IPS-15b (cell line): Measurements from ENCODE around the gene RASSF5.
A peak's percentile ranks its signal among the peaks of the same experiment; 100 is the strongest.

ENCODE experiments used
- H3K27me3 ChIP-seq: one replicate; pipeline ENCODE4 v1.6.1; 2013; ENCODE audit warnings: low read length; ENCODE audit not compliant: control insufficient read depth, insufficient read depth
- H3K36me3 ChIP-seq: one replicate; pipeline ENCODE4 v1.6.1; 2013; ENCODE audit warnings: low read length; ENCODE audit not compliant: control insufficient read depth, insufficient read depth
- H3K4me1 ChIP-seq: one replicate; pipeline ENCODE4 v1.6.1; 2013; ENCODE audit warnings: mild to moderate bottlenecking, low read length; ENCODE audit not compliant: control insufficient read depth, insufficient read depth
- H3K4me3 ChIP-seq: one replicate; pipeline ENCODE4 v1.5.1; 2013; ENCODE audit warnings: low read depth, low read length
- H3K9ac ChIP-seq: one replicate; pipeline ENCODE4 v1.6.1; 2013; ENCODE audit warnings: low read depth, mild to moderate bottlenecking, low read length
- H3K9me3 ChIP-seq: one replicate; pipeline ENCODE4 v1.6.1; 2013; ENCODE audit warnings: mild to moderate bottlenecking, low read length; ENCODE audit not compliant: control insufficient read depth, insufficient read depth

Gene RASSF5

DNA sequence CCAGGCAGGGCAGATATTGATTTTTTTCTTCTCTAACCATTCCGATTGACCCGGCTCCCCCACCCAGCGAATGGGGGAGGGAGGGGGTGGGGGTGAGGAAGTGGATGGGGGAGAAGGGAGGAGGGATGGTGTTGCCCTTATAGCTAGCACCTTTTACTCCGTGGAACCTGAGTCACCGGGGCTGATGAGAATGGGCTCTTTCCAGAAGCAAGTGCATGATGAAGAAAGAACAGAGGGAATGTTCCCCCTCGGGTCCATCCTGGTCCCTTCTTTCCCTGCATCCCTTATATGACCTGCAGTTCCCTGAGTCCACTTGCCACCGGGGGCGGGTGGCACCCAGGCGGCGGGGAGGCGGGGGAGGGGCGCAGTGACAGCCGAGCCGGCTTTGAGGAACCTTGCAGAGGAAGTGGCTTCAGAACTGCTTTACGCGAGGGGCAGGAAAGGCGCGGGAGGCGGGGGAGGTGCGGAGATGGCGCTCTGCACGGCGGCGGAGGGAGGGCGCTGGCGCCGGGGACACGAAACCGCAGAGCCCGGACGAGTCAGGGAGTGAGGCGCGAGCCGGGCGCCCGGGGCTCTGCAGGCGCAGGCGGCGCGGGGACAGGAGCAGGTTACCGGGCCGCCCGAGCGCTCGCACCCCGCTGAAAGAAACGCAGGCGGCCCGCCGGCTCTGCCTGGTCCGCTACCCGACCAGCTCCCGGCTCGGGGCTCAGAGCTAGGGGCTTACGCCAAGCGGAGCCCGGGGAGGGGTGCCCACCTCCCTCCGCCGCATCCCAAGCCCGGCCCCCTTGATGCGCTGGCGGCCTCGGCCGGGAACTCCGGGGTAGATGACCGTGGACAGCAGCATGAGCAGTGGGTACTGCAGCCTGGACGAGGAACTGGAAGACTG lies 49.7 kb downstream of the RASSF5 start:
- H3K9ac ChIP-seq = peak overlapping the region; percentile 32
- no peaks in the 10 kb centered on the region for H3K36me3 ChIP-seq
- H3K4me3 ChIP-seq = peak overlapping the region; percentile 47
- no peaks in the 10 kb centered on the region for H3K9me3 ChIP-seq
- peaks cover 53% of the 10 kb centered on the region for H3K27me3 ChIP-seq
- H3K4me1 ChIP-seq = peaks cover 7% of the 10 kb centered on the region

- Histone ChIP-seq H3K36me3 (no peaks in the 10 kb centered on the region), H3K27me3 (peaks cover 53% of the 10 kb centered on the region), H3K9me3 (no peaks in the 10 kb centered on the region), H3K9ac (no peak overlapping the region), H3K4me1 (peaks cover 7% of the 10 kb centered on the region), H3K4me3 (peak overlapping the region; percentile 47)
These were observed 50.5 kb downstream of the RASSF5 start for GRCh38 chr1:206557636-206558473.

GRCh38 chr1:206558794-206559671 lies 51.7 kb downstream of the RASSF5 start:
- H3K4me1 ChIP-seq = peaks cover 7% of the 10 kb centered on the region
- H3K36me3 ChIP-seq = no peaks in the 10 kb centered on the region
- no peak overlapping the region for H3K4me3 ChIP-seq
- H3K27me3 ChIP-seq = peaks cover 53% of the 10 kb centered on the region
- no peak overlapping the region for H3K9ac ChIP-seq
- no peaks in the 10 kb centered on the region for H3K9me3 ChIP-seq

GRCh38 chr1:206559672-206559995 lies 52.3 kb downstream of the RASSF5 start:
- Histone ChIP-seq H3K9me3 (no peaks in the 10 kb centered on the region), H3K4me3 (no peak overlapping the region), H3K36me3 (no peaks in the 10 kb centered on the region), H3K9ac (no peak overlapping the region), H3K4me1 (peaks cover 7% of the 10 kb centered on the region), H3K27me3 (peaks cover 49% of the 10 kb centered on the region)

GRCh38 chr1:206560007-206560716 lies 52.8 kb downstream of the RASSF5 start:
- Histone ChIP-seq H3K4me3 (no peak overlapping the region), H3K36me3 (no peaks in the 10 kb centered on the region), H3K9ac (no peak overlapping the region), H3K9me3 (no peaks in the 10 kb centered on the region), H3K4me1 (peaks cover 7% of the 10 kb centered on the region), H3K27me3 (peaks cover 49% of the 10 kb centered on the region)

GRCh38 chr1:206563367-206564207 lies 56.3 kb downstream of the RASSF5 start:
- no peak overlapping the region for H3K9ac ChIP-seq
- no peaks in the 10 kb centered on the region for H3K9me3 ChIP-seq
- no peaks in the 10 kb centered on the region for H3K4me1 ChIP-seq
- peaks cover 26% of the 10 kb centered on the region for H3K27me3 ChIP-seq
- no peaks in the 10 kb centered on the region for H3K36me3 ChIP-seq
- H3K4me3 ChIP-seq = no peak overlapping the region

- no peak overlapping the region for H3K9ac ChIP-seq
- peaks cover 8% of the 10 kb centered on the region for H3K27me3 ChIP-seq
- H3K36me3 ChIP-seq = no peaks in the 10 kb centered on the region
- peaks cover 3% of the 10 kb centered on the region for H3K4me1 ChIP-seq
- no peaks in the 10 kb centered on the region for H3K9me3 ChIP-seq
- H3K4me3 ChIP-seq = no peak overlapping the region
These were observed 58.7 kb downstream of the RASSF5 start for GRCh38 chr1:206565995-206566394.

DNA sequence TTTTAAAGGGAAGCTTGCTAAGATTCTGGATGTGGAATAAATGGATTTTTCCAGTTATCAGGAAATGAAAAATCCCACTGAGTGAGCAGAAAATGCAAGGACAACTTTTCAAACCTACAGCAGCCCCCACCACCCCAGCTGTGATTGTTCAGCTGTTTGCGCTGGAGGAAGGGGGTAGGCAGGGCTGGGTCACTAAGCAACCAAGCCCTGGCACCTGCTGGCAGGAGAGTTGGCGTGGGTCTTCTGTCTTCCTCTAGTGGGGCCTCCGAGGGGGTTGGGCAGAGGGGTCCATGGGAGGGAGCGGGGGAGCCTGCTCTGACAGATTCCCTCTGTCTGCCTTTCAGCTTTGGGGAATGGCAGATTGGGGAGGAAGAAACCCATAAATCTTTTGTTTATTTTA lies 59.7 kb downstream of the RASSF5 start:
- peaks cover 3% of the 10 kb centered on the region for H3K4me1 ChIP-seq
- H3K36me3 ChIP-seq = no peaks in the 10 kb centered on the region
- H3K27me3 ChIP-seq = peaks cover 8% of the 10 kb centered on the region
- no peak overlapping the region for H3K4me3 ChIP-seq
- H3K9ac ChIP-seq = no peak overlapping the region
- no peaks in the 10 kb centered on the region for H3K9me3 ChIP-seq

GRCh38 chr1:206568256-206568655 lies 60.9 kb downstream of the RASSF5 start:
- H3K4me1 ChIP-seq = peaks cover 3% of the 10 kb centered on the region
- no peaks in the 10 kb centered on the region for H3K9me3 ChIP-seq
- H3K9ac ChIP-seq = no peak overlapping the region
- H3K36me3 ChIP-seq = no peaks in the 10 kb centered on the region
- H3K27me3 ChIP-seq = peaks cover 8% of the 10 kb centered on the region
- H3K4me3 ChIP-seq = no peak overlapping the region

DNA sequence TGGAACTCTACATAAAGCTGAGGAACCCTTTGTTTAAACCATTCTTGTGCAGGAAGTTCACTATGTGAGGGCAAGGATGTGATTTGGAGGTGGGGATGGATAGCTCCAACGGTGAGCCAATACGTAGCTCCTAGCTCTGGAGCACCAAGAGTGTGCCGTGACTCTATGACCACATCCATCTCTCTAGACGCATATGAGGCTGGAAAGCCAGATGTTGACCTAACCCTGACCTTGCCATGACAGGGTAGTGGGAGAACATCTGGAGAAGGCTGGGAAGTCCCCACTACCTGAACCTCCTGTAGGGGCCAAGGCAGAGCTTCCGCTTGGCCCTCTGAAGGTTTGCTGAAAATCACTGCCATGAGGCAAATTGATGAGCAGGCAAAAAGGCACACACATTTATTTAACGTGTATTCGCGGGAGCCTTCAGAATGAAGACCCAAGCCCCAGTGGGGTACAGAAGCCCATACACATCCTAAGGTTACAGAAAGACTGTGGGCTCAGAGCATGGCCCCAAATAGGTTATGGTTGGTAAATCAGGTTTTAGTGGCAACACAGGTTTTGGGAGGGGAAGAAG lies 61.5 kb downstream of the RASSF5 start:
- H3K27me3 ChIP-seq = peaks cover 8% of the 10 kb centered on the region
- no peaks in the 10 kb centered on the region for H3K36me3 ChIP-seq
- no peaks in the 10 kb centered on the region for H3K9me3 ChIP-seq
- H3K9ac ChIP-seq = no peak overlapping the region
- peaks cover 3% of the 10 kb centered on the region for H3K4me1 ChIP-seq
- no peak overlapping the region for H3K4me3 ChIP-seq
